ENCODE data around the gene CCDC188. TPM values are rescaled to one million over a fixed set of nuclear protein-coding genes. Genes with fewer than 3 reads are reported as not detected.

CCDC188 gene
- total RNA-seq, 2 donors from 2014 or later, result 1.00 to 2.5 TPM

DNA sequence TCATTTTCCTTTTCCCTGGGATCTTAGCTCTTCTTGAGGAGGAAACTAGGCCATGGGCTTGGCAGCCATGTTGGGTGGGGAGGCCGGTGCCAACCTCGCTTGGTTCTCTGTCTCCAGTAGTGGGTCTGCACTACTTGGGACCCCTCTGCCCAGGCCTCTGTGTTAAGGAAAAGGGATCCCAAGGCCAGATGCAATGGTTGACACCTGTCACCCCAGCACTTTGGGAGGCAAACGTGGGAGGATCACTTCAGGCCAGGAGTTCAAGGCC lies 21.2 kb downstream of the CCDC188 start:
- no peak for DNase-seq (ENCODE audit: low spot score)
- intact Hi-C loops (cut with DNase I), result loop anchor here in 1 of 2 donors (5.0 kb wide), 1 partner anchor 167 kb away; no protein-coding TSS in a partner anchor

DNA sequence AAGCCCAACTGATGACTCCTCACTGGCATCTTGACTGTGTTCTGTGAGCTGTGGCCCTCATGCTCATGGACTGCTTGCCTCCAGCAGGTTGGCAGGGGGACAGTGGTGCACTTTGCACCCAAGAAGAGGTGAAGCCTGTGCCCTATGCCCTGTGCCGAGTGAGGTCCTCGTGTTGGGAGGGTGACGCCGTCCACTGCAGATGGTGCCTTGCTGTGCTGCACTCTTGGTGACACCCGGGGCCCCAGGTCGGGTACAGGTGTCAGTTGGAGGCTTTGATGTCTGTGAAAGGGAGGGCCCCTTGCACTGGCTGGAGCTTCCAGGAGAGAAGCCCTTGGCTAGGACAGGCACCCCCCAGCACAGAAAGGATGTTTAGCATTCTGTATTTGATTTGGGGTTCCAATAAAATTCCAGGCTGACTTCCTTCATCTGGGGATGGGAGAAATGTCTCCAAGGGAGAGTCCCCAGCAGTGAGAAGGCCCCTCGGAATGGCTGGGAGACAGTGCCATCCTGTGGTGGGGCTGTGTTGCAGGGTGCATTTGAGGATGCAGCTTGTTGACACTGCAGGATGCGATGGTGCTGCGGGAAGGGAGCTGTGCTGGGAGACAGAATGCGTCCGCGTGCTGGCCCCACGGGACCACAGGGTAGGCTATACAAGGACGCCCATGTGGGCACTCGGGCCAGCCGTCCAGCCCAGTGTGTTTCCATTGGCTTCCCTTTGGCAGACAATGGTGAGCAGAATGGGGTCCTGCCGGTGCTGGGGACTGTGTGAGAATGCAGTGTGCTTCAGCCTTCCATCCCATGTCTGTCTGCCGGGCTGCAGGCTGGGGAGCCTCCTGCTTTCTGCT lies 21.7 kb downstream of the CCDC188 start:
- intact Hi-C loops (cut with DNase I), result no loop called here
- no peak for DNase-seq (ENCODE audit: low spot score)

- intact Hi-C loops (cut with DNase I), result no loop called here
- no peak for DNase-seq (ENCODE audit: low spot score)
Measured at GRCh38 chr22:20128619-20128901, 22.3 kb downstream of the CCDC188 start.

DNA sequence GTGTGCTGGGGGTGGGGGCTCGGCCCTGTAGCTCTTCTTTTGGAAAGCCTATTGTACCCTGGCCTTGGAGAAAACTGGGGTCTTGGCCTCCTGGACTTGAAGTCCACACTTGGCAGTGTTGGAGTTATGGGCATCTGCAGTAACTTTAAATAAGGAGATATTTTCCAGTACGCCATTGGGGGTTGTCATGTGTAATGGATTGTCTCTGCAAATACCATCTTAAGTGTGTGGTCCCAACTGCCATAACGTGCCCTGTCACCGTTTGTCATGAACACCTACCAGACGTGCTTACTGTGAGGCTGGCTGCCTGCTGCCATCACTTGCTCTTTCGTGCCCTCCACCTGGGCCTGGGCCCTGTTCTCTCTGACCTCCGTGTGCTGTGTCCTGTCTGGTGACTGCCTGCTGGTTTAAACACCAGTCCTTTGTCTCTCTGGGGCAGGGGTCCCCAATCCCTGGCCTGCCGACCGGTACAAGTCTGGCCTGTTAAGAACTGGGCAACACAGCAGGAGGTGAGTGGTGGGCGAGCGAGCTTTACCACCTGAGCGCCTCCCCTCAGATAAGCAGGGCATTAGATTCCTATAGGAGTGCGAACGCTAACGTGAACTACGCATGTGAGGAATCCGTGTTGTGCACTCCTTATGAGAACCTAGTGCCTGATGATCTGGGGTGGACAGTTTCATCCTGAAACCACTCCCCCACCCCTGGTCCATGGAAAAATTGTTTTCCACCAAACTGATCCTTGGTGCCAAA lies 22.8 kb downstream of the CCDC188 start:
- intact Hi-C loops (cut with DNase I), result no loop called here
- DNase-seq (ENCODE audit: low spot score), result no peak

- DNase-seq (ENCODE audit: low spot score), result no peak
- intact Hi-C loops (cut with DNase I), result no loop called here
Measured at GRCh38 chr22:20127318-20127868, 23.5 kb downstream of the CCDC188 start.

DNA sequence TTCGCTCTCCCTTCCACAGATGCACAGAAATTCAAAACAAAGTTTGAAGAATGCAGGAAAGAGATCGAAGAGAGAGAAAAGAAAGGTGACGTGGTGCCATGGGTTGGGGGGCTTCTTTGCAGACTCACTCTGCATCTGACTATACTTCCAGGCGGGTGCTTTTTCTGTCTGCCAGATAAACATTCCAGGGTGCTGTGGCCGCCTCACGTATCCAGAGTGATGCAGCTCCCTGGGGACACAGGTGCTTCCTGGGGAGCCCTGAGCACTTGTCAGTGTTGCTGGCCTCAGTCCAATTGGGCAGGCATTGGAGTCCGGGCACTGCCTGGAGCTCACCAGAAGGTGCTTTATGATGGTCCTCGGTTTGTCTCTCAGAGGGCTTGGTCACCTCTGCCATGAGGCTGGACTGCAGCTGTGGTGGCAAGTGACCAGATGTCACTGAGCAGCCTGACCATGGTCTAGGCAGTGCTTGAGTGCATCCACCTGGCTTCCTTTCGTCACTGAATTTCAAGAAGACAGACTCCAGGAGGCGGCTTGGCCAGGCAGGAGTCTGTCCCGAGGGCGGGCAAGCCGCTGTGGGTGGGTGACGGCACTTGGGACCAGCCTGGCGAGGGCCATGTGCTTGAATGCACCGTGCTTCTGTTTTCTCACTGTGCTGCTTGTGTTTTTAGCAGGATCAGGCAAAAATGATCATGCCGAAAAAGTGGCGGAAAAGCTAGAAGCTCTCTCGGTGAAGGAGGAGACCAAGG lies 24.4 kb downstream of the CCDC188 start:
- no peak for DNase-seq (ENCODE audit: low spot score)
- intact Hi-C loops (cut with DNase I), result no loop called here

DNA sequence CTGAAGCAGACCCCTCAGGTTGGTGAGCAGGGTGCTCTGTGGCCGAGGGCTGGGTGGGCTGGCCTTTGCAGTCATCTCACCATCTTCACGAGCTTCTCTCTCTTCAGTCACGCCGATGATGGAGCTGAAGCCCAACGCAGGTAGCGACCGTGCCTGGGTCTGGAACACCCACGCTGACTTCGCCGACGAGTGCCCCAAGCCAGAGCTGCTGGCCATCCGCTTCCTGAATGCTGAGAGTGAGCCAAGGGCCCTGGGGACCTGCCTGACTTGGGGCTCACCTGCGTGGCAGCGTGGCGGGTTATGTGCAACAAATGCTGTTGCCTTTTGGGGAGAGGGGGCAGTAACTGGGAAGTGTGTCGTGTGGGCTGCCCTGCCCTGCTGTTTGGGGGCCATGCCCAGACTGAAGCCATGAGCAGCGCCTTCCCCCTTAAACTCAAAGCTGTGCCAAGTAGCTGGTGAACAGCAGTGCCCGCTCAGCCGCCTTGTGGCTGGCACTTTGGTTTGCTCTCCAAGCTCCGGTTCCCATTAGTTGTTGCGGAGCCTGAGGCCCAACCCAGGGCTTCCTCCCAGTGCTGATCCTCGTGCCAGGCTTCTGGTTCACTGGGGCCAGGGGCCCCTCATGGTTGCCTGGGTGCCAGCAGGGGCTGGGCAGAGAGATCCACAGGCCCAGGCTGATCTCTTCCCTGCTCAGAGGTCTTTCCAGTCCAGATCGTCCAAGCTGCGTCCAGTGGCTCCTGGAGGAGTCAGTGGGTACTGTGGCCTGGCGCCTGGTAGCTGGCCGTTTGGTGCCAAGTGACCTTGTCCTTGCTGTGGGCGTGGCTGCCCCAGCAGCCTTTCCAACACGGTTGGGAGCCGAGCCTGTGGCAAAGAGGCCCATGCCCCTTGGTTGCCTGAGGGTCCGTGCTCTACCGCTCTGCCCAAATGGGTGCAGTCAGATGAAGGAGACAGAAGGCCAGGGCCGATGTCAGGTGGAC lies 25.4 kb downstream of the CCDC188 start:
- no peak for DNase-seq (ENCODE audit: low spot score)
- intact Hi-C loops (cut with DNase I), result no loop called here

DNA sequence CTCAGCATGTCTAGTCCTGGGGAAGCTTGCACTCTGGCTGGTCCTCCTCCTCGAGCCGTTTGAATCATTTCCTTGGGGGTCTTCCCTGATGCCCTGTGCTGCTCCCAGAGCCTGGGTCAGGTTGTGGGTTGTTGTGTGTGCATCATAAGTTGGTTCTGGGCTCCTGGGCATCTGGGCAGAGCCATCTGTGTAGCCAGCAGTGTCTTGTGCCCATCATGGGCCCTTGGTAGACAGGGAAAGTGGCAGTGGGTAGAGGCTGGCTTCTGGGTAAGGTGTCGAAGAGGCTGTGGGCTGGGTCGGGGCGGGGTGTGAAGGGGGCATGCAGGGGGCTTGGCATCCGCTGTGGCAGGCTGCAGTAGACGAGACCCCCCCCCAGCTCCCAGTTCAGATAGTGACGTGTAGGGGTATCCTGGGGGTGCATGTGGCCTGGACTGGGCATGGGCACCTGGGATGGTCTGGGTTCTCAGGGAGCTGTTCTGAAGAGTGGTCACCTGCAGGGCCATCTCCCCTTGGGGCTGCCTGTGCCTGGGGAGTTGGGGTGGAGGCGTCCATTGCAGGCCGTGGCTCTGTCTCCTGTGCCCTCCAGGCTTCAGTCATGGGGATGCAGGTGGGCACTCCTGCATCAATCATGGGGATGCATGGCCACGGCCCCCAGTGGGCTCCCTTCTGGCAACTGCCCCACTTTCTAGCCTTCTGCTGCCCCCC lies 26.6 kb downstream of the CCDC188 start:
- intact Hi-C loops (cut with DNase I), result no loop called here
- no peak for DNase-seq (ENCODE audit: low spot score)

GRCh38 chr22:20123366-20124082 lies 27.3 kb downstream of the CCDC188 start:
- no peak for DNase-seq (ENCODE audit: low spot score)

DNA sequence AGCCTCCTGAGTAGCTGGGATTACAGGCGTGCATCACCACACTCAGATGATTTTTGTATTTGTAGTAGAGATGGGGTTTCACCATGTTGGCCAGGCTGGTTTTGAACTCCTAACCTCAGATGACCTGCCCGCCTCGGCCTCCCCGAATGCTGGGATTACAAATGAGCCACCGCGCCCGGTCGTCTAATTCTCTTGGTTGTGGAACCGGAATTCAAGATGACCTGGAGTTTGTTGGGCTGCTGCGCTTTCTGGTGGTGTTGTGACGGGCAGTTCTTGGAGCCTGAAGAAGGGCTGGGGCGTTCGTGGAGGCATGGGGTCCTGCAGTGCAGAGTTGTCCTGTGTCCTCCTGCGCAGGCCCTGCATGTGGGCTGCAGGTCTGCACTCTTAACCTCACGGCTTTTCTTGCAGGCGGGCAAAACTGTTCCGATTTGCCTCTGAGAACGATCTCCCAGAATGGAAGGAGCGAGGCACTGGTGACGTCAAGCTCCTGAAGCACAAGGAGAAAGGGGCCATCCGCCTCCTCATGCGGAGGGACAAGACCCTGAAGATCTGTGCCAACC lies 28.9 kb downstream of the CCDC188 start:
- intact Hi-C loops (cut with DNase I), result no loop called here

More at GRCh38 chr22:20123366-20124082, 27.3 kb downstream of the CCDC188 start:
- intact Hi-C loops (cut with DNase I), result no loop called here

GRCh38 chr22:20118300-20119020 lies 32.4 kb downstream of the CCDC188 start:
- intact Hi-C loops (cut with DNase I), result no loop called here
- no peak for DNase-seq (ENCODE audit: low spot score)

More for the DNA sequence above, 28.9 kb downstream of the CCDC188 start:
- no peak for DNase-seq (ENCODE audit: low spot score)

GRCh38 chr22:20117633-20118299 lies 33.1 kb downstream of the CCDC188 start:
- intact Hi-C loops (cut with DNase I), result no loop called here
- no peak for DNase-seq (ENCODE audit: low spot score)

- intact Hi-C loops (cut with DNase I), result no loop called here
- peak; percentile 100 for DNase-seq (ENCODE audit: low spot score)
Measured at GRCh38 chr22:20116951-20117632, 33.8 kb downstream of the CCDC188 start, which contains the start of gene TRMT2A. Gene TRMT2A, minus strand, starts transcription at chr22:20117226. Its CDS starts 320 bp downstream, at chr22:20116906.

GRCh38 chr22:20116376-20116950 lies 34.4 kb downstream of the CCDC188 start:
- DNase-seq (ENCODE audit: low spot score), result no peak

DNA sequence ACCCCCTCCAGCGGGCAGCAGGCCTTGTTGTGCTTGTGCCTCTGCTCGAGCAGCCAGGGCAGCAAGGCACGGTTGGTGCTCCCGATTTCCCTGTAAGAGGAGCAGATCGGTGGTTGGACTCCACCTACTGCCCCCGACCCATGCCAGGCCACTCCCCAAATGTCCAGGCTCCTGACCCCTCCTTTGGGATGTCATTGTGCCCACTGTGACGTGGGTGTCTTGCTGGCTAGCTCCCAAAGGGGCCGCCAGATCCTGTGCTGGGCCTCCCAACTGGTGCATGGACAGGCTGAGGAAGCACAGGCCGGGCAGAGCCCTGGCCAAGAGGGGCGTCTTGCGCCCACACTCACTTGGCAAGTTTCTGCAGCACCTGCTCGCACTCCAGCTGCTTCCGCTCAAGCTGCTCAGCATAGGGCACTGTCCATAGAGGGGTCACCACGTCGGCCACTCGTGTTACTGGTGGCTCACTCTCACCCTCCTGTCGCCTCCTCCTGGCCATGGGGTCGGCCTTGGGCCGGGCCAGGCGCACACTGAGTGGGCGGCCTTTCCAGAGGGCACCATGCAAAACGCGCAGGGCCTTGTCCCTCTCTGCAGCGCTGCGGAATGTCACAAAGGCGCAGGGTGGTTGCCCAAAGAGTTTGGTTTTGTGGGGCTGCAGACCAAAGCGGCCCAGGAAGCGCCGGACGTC lies 35.0 kb downstream of the CCDC188 start, which contains the start of gene RANBP1:
Gene RANBP1, plus strand, starts transcription at position 414 of the 685 bp plus-strand sequence. Its CDS starts 81 bp downstream, at position 495.
- intact Hi-C loops (cut with DNase I), result no loop called here
- no peak for DNase-seq (ENCODE audit: low spot score)

More at GRCh38 chr22:20116376-20116950, 34.4 kb downstream of the CCDC188 start:
- intact Hi-C loops (cut with DNase I), result no loop called here
